RWPE1 (cell line): Measurements from ENCODE around the gene DUSP14.

Experiments used
- CTCF ChIA-PET: fragments of 350-600 bp; sonication (Branson Sonifier 250); formaldehyde crosslinking; extraction: SDS; loops from one replicate; lab custom pipeline; 2021; lab: Yijun Ruan, JAX
- POLR2A ChIA-PET: fragments of 400-600 bp; formaldehyde crosslinking; extraction: SDS; loops from one replicate; lab custom pipeline; 2020; ENCODE audit warnings: antibody characterized with exemption; ENCODE audit not compliant: low non-redundant PET; lab: Yijun Ruan, JAX
- DNase-seq: peaks from one replicate; pipeline ENCODE4 v3.0.0; 2012; ENCODE audit warnings: low spot score
- H3K27ac ChIP-seq: fragments of 450-650 bp; 2 replicates; pipeline ENCODE4 v1.5.1; 2017
- TF ChIP-seq, protein P1 (sequence below): fragments of 450-650 bp; conservative IDR thresholded peaks from 2 replicates; pipeline ENCODE4 v1.5.1; 2017; ENCODE audit warnings: low read depth, mild to moderate bottlenecking

The DUSP14 gene

GRCh38 chr17:37518826-37519225 lies 29.1 kb downstream of the DUSP14 start:
- TF ChIP-seq, protein P1, sequence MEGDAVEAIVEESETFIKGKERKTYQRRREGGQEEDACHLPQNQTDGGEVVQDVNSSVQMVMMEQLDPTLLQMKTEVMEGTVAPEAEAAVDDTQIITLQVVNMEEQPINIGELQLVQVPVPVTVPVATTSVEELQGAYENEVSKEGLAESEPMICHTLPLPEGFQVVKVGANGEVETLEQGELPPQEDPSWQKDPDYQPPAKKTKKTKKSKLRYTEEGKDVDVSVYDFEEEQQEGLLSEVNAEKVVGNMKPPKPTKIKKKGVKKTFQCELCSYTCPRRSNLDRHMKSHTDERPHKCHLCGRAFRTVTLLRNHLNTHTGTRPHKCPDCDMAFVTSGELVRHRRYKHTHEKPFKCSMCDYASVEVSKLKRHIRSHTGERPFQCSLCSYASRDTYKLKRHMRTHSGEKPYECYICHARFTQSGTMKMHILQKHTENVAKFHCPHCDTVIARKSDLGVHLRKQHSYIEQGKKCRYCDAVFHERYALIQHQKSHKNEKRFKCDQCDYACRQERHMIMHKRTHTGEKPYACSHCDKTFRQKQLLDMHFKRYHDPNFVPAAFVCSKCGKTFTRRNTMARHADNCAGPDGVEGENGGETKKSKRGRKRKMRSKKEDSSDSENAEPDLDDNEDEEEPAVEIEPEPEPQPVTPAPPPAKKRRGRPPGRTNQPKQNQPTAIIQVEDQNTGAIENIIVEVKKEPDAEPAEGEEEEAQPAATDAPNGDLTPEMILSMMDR = no peak
- POLR2A ChIA-PET = no interaction called here
- CTCF ChIA-PET = interaction anchor here (0.9 to 2.6 kb wide), 3 partner anchors 9 to 141 kb away, joined by 3 to 14 read pairs (median 5); no protein-coding TSS in a partner anchor
- H3K27ac ChIP-seq = no peak overlapping the region
- no peak for DNase-seq

- DNase-seq = no peak
- POLR2A ChIA-PET = interaction anchor here (0.5 kb wide), 1 partner anchor 17 kb away, joined by 4 read pairs; no protein-coding TSS in a partner anchor
- TF ChIP-seq, protein P1 = no peak
- no peak overlapping the region for H3K27ac ChIP-seq
- CTCF ChIA-PET = interaction anchor here (0.6 to 2.6 kb wide), 5 partner anchors 8 to 1860 kb away, joined by 3 to 14 read pairs (median 4); no protein-coding TSS in a partner anchor
These were observed 29.7 kb downstream of the DUSP14 start for GRCh38 chr17:37519251-37519985.

- TF ChIP-seq, protein P1 = no peak
- POLR2A ChIA-PET = interaction anchor here (0.5 kb wide), 1 partner anchor 18 kb away, joined by 4 read pairs; no protein-coding TSS in a partner anchor
- CTCF ChIA-PET = no interaction called here
- DNase-seq = no peak
- H3K27ac ChIP-seq = no peak overlapping the region
These were observed 30.5 kb downstream of the DUSP14 start for GRCh38 chr17:37520174-37520573.

DNA sequence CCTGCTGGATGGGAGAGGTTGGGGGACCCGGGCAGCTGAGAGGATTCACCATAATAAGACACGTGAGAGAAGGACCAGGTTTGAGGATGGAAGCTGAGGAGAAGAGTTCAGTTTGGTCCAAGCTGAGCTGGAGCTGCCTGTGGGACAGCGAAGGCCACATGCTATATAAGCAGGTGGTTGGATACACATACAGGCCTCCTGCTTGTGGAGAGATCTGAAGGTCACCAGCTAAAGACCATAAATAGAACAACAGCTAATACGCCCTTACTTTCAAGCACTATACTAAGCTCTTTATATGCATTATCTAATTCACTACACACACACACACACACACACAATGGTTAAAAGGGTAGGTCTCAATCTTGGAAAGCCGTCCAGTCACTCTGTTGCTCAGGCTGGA lies 32.1 kb downstream of the DUSP14 start:
- TF ChIP-seq, protein P1 = no peak
- ChIA-PET CTCF (no interaction called here), POLR2A (no interaction called here)
- DNase-seq = no peak
- H3K27ac ChIP-seq = no peak overlapping the region

DNA sequence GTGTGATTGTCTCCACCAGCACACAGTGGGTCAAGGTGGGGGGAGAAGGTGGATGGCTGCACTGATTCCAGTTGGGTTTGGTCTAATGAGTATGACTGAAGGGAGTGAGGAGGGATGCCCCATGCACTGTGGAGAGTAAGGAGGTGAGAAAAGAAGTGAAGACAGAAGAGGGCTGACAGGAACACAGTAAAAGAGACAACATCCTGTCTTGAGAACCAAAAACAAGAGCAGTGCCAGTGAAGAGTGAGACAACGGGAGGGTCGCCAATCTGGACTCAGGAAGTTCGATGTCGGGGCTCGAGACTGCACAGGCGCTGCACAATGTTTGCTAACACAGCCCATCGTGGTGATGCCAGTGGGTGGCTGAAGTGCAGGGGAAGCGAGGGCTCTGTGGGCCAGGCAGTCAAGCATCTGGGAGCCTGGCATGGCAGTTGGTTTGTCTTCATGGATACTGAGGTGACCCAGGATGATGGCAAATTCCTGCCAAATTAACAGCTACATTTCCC lies 34.1 kb downstream of the DUSP14 start:
- TF ChIP-seq, protein P1 = no peak
- no peak overlapping the region for H3K27ac ChIP-seq
- ChIA-PET CTCF (interaction anchor here (0.6 kb wide), 1 partner anchor 247 kb away, joined by 3 read pairs; no protein-coding TSS in a partner anchor), POLR2A (no interaction called here)
- no peak for DNase-seq

- H3K27ac ChIP-seq = no peak overlapping the region
- TF ChIP-seq, protein P1 = peak; percentile 81
- POLR2A ChIA-PET = no interaction called here
- CTCF ChIA-PET = interaction anchor here (0.5 to 1.4 kb wide), 15 partner anchors 9 to 244 kb away, joined by 3 to 15 read pairs (median 4); no protein-coding TSS in a partner anchor
- DNase-seq = peak; percentile 66
These were observed 37.7 kb downstream of the DUSP14 start for GRCh38 chr17:37527249-37527851.
